Hippocampal formation (tissue), 2 donors: ENCODE measurements around the gene SLC22A8.
"Not testable (repeated sequence)": the region's sequence is repeated elsewhere in the genome, so short reads cannot be mapped to it uniquely, and the experiment has no call there.

Experiments used
- DNase-seq, 2 donors: peaks; one replicate each; lab custom pipeline; 2025; lab: John Stamatoyannopoulos, UW

Gene SLC22A8, protein sequence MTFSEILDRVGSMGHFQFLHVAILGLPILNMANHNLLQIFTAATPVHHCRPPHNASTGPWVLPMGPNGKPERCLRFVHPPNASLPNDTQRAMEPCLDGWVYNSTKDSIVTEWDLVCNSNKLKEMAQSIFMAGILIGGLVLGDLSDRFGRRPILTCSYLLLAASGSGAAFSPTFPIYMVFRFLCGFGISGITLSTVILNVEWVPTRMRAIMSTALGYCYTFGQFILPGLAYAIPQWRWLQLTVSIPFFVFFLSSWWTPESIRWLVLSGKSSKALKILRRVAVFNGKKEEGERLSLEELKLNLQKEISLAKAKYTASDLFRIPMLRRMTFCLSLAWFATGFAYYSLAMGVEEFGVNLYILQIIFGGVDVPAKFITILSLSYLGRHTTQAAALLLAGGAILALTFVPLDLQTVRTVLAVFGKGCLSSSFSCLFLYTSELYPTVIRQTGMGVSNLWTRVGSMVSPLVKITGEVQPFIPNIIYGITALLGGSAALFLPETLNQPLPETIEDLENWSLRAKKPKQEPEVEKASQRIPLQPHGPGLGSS

DNA sequence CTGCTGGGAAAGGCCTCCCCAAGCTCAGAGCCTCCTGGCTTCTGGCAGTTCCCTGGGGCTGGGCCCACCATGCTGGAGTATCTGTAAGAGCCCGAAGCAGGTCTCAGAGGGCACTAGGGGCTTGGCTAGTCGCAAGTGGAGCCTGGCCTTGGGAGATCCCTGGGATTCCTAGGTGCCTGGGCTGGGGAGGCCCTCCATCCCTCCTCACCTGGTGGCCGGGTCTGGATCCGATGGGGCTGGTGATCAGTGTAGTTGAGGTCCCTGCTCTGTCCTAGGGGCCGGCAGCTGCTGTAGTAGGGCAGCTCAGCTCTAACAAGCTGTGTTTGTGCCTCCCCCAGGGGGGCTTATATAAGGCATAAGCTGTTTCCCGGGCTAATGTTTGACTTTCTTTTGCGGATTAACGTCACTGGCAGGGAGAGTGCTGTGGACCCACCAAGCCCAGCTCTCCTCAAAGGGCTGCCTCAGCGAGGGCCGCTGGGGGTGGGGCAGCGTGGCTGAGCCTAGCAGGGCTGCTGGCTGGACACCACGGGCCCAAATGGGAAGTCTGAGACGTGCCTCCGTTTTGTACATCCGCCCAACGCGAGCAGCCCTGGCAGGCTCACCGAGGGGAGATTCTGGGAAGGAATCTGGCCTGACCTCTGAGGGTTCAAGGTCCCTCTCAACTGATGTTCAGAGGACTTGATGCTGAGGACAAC lies at the start of gene SLC22A8:
TSS of gene SLC22A8 (minus strand) at position 321 of the 695 bp plus-strand sequence. CDS start 883 bp downstream, outside the sequence.
- no peak for DNase-seq

DNA sequence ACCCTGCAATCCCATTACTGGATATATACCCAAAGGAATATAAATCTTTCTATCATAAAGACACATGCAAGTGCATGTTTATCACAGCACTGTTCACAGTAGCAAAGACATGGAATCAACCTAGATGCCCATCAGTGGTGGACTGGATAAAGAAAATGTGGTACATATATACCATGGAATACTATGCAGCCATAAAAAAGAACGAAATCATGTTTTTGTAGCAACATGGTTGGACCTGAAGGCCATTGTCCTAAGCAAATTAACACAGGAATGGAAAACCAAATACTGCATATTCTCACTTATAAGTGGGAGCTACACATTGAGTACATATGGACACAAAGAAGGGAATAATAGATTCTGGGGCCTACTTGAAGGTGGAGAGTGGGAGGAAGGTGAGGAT lies 30.6 kb upstream of the SLC22A8 start:
- DNase-seq: not testable (repeated sequence)

DNA sequence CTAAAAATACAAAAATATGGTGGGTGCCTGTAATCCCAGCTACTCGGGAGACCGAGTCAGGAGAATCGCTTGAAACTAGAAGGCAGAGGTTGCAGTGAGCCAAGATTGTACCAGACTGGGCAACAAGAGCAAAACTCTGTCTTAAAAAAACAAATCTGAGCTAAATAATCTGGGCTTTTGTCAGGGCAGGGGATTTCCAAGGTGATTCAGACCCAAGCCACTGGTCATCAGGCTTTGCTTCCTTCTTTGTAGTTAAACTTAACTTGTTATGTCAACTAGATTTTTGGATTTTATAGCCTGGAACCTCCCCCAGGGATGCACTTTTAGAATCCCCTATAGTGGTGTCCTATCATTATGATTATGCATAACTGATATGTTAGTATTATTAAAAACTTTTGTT lies 27.0 kb upstream of the SLC22A8 start:
- no peak for DNase-seq

DNA sequence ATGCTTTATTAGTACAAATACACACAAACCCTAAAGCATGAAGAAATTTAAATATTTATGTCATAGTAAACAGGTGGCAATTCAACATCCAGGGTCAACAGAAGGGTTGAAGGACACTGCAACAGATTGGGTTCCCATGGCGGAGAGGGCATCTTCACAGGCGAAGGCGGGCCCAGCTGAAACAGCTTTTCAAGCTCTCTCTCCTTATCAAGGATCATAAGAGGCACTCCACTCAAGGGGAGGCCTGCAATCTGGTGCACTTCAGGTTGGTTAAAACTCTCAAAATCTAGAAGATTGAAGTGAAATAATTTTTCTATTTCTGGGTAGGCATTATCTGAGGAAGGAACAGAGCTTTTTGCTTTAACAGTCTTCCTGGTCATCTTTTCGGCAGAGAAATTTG lies 16.8 kb upstream of the SLC22A8 start:
- no peak for DNase-seq

DNA sequence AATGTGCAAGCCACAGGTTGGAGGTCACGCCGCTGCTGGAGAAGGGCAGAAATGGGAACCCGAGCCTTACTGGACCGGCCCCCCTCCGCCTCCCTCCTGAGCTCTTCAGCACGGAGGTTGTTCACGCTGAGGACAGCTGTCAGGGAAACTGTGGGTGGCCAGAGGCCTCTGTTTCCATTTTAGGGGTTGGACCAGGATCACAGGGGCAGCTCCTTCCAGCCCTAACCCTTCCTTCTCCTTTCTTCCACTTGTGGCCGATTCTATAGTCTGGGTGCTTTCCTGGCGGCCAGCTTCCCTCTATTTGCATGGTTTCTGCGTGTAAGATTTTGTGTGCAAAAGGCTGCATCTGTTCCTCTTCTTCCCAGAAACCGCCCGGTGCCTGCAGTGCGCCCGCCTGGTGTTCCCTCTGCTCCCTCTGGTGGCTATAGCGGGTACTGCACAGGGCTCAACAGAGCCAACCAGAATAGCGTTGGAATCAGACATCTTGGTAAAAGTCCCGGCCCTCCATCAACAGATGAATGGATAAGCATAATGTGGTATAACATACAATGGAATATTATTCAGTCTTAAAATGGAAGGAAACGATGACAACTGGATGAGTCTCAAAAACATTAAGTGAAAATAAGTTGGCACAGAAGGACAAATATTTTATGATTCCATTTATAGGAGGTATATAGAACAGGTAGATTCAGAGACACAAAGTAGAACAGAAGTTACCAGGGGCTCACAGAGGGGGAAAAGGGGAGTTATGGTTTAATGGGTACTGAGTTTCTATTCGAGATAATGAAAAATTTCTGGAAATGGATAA lies 8.4 kb upstream of the SLC22A8 start:
- DNase-seq: peak; percentile 75 to 78

DNA sequence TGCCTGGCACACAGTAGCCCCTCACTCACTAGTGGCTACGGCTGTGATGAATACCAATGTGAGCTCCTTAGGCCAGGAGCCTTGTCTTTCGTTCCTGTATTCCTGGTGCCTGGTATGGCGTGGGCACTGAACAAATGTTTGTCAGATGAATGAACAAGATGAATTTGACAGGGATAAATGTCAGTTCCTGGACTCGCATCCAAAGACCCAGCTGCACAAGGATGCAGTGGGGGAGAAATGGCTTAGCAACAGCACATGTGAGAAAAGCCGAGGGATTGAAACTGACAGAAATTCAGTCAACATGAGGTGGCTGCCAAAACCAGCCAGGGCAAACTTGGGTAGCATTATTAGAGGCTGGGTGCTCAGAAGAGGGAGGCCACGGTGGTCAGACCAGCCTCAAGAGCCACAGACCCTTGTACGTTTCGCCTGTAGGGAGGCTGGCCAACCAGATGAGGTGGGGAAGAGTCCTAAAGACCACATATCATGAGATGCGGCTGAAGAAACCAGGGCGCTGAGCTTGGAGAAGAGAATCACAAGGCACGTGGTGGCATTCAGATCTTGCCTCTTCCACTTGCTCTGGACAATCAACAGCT lies 7.7 kb upstream of the SLC22A8 start:
- DNase-seq: no peak

DNA sequence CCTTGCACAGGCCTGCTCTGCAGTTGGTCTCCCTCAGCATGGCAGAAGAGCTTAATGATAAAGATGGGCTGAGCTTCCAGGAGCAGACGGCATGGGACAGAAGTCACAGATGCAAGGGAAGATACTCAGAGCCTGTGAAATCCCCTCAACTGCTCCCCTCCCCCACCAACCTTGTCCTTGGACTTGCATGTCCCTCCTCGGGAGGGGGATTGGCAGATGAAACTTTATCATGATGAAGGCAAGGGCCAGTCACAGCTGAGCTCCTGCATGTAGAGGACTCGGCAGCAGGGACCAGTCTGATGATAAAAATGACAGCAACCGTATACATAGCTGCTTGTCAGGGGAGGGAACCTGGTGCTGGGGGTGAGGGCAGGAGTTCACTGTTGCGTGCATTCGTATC lies 6.8 kb upstream of the SLC22A8 start:
- DNase-seq: no peak

DNA sequence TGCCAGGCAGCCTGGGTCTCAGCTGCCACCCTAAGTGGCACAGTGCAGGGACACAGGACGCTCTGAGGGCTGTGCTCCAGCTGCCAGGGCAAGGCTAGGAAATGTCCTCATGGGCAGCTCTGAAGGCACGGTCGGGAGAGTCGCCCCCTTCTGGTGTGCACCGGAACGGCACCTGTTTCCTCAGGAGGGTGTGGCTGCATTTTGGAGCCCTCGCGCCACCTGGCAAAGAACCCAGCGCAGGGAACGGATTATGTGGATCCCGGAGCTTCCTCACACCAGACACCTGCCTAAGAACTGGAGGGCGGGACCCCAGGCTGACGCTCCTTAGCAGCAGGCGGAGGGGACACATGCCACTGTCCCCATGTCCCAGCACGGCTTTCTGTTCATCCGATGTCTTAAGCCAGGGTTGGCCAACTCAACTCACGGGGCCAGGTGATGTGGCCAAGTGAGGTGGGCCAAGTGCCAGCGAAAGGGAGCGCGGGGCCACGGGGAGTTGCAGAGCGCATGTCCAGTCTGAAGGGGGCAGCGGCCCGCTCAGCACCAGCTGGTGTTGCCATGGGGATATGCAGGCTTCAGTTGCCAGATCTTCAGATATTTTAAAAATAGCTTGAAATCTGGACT lies 5.1 kb upstream of the SLC22A8 start:
- DNase-seq: no peak

DNA sequence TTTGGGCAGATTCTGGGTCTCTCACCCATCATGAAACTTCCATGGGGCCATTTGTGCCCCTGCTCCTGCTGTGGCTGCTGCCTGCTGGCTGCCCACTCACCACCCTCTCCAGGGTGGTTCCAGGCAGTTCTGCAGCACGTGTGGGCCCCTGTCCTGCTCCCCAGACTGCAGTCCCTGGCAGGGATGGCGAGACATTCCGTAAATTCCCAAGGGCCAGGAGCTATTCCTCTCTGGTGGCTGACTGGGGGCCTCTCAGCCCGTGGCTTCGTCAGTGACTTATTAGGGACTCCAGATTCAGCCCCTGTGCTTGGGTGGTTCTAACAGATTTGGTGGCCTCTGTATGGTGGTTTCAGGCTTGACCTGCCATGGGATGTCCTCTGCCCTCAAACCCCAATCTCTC lies 3.9 kb upstream of the SLC22A8 start:
- no peak for DNase-seq

DNA sequence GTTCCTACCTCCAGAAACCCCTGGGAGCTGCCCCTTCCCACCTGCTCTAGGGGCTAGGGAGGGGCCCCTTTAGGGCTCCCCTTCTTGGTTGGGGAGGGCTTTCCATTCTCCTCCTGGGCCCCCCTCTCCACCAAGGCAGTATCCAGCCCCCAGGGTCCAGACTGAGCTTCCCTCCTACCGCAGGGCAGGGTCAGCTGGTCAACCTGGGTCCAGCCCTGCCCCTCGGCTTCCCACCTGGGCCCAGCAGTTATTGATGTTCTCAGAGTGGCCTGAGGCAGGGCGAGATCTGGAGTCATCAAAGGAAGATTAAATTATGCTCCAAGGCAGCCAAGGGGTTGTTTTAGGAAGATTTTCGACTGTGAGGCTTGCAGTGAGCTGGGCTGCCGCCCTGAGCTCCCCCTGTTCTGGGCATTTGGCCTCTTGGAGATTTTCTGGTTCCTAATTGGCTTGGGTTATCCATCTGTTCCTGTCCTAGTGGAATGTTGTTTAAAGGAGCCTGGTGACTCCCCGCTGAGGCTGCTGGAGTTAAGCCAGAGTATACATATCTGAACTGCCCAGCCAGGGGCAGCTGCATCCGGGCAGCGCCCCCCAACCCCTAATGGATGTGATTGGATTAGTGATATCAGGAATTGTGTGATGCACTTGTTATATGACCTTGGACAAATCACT lies 1.8 kb upstream of the SLC22A8 start:
- DNase-seq: no peak

DNA sequence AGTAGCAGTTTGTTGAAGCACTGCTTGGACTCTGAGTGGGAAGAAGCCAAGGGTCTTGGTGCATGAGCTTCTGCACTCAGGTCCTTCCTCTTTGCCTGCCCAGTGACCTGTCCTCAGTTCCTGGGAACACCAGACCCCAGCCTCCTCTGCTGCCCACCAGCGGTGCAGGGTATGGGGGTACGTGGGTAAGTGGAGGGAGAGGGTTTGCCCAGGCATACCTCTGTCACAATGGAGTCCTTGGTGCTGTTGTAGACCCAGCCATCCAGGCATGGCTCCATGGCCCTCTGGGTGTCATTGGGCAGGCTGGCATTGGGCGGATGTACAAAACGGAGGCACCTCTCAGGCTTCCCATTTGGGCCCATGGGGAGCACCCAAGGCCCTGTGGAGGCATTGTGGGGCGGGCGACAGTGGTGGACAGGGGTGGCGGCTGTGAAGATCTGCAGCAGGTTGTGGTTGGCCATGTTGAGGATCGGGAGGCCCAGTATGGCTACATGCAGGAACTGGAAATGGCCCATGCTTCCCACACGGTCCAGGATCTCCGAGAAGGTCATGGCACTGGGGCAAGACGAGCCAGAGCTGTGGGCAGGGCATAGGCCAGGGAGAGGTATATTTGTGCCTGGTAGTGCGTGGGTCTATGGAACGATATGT lies 1.1 kb downstream of the SLC22A8 start:
- no peak for DNase-seq

DNA sequence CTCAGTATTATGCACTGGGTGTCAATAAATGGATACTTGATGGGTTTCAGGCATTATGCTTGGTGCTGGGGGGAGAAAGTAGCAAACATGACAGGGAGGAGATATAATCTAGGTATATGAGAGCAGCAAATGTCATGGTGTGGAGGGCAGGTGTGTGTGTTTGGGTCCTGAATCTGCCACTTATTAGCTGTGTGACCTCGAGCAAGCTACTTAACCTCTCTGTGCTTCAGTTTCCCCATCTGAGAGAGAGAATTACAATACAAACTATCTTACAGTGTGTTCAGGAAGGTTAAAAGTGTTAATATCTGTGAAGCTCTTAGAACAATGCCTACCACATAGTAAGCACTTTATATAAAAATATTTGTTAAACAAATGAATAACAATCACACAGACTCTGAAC lies 2.8 kb downstream of the SLC22A8 start:
- DNase-seq: no peak

DNA sequence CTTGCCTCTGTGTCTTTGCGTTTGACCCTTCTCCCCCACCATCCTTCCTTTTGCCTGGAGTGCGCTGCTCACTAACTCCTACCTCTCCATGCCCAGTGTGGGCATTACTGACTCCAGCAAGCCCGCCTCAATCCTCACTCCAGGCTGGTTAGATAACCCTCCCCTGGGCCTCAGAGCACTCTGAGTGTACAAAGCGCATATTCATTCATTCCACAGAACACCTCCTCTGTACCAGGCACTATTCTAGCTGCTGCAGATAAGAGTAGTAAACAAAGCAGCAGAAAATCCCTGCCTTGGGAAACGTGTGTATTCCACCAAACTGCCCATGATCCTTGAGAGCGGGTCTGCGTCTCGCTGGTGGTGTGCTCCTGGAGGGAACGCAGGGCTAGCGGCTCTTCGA lies 3.2 kb downstream of the SLC22A8 start:
- DNase-seq: no peak

DNA sequence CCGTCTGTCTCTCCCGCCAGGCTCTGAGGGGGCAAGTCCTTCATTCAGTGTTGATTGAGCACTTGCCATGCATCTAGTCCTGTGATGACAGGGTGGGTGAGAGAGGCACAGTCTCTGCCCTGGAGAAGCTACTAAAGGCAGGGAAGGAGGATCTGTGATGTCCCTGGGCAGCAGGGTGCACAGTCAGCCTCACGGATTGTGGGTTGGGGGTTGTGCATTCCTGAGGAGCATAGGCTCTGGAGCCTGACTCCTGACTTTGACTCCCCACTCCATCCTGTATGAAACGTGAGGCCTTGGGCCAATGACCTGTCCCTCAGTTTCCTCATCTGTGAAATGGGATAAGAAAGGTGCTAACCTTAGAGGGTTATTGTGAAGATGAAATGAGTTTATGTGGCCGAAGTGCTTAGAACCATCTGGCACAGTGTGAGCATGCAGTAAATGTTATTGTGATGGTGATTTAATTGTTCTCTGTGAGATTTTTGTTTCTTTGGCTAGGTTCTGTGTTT lies 4.7 kb downstream of the SLC22A8 start:
- DNase-seq: no peak

DNA sequence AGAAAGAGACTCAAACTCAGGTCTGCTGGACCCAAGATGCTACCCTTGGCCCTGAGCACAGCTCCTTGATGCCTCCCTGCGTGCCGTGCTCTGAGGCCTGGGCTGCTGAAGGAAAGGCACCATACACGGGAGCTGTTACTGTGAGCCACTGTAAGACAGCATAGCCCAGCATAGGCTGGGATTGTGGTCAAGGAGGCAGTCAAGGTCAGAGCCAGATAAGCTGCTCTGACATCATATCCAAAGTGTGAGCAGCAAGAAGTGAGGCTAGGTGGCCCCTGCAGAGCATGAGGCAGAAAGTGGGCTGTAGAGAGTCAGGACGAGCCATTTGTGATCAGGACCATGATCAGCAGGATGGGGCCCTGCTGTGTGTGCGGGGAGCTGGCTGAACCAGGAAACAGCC lies 7.7 kb downstream of the SLC22A8 start:
- no peak for DNase-seq

DNA sequence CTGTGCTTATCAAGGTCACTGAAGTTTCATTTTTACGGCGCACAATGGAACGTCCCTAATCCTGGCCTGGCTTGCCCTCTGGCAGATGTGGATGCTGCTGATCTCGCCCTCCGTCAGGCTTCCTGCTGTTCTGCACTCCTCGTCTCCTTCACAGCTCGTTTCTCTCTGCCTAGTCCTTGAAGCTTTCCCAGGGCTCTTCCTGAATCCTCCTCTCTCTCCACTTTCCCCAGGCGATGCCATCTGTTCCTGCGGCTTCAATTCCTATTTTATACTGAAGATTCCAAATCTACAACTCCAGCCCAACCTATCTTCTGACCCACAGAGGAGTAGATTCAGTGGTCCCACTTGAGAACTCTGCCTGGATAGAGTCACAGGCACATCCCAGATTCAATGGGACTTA lies 14.2 kb downstream of the SLC22A8 start:
- no peak for DNase-seq

DNA sequence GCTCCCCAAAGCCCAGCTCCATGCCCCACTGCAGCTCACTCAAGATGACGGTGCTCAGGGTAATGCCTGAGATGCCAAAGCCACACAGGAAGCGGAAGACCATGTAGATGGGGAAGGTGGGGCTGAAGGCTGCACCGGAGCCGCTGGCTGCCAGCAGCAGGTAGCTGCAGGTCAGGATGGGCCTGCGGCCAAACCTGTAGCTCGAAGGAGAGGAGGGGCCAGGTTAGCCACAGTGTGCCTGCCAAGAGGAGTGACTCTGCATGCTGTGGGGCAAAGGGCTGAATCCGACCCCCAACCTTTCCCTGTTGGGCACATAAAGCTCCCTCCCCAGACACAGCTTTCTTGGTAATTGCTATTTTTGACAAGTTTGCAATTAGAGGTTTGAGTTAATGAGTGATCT lies 16.0 kb downstream of the SLC22A8 start:
- DNase-seq: no peak

DNA sequence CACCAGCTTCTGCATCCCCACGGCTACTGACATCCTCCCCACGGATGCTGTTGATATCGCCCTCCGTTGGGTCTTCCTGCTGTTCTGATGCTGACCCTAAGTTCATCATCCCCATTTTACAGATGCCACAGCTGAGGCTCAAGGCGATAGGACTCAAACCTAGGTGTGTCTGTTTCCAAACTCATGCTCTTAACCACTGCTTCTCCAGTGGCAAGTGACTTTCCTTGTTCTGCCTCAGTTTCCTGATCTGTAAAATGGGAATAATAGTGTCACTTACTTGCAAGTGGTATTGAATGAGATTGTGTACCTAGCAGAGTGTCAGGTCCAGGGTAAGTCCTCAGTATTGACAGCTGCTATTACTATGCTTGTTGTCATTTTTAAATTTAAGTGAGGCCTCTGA lies 16.5 kb downstream of the SLC22A8 start:
- DNase-seq: no peak

DNA sequence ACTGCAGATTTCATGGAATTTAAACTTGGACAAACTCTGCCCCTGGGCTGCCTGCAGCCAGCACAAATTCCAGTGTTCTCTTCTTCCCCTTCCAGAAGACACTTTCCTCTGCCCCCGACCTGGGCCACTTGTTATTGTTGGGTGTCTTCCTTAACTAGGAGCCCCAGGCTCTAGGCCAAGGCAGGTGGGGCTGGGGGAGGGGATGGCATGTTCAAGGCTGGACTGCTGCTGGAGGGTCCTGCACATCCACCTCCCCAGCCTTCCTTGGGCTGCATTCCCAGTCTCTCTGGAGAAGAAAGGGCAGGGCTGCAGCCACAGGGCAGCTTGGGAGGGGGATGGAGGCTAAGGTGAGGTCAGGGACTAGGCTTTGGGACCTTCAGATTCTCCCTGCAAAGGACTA lies 19.4 kb downstream of the SLC22A8 start:
- no peak for DNase-seq

DNA sequence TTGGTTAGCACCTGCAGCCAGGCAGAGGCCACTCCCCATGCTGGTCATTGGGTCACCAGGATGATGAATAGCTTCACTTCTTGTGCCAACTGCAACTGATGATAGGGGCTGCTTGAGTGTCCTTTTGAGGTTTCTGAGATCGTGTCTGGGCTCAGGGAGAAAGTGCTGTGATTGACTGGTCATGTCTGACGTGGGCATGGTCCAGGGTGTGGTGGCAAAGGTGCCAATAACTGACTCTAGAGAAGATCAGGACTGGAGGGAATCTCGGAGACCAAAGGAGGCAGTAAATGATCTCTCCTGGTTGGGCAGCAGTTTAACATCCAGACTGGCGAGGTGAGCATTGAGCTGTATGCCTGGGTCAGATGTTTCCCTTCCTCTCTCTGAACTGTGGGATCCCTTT lies 20.9 kb downstream of the SLC22A8 start:
- DNase-seq: no peak
